ENCODE results near the gene CLCN1. TPM values are rescaled to one million over a fixed set of nuclear protein-coding genes. Genes with fewer than 3 reads are reported as not detected.

The CLCN1 gene
- total and polyA plus RNA-seq, 10 donors, result 0.06 to 0.54 (median 0.08) TPM; not detected in 3

DNA sequence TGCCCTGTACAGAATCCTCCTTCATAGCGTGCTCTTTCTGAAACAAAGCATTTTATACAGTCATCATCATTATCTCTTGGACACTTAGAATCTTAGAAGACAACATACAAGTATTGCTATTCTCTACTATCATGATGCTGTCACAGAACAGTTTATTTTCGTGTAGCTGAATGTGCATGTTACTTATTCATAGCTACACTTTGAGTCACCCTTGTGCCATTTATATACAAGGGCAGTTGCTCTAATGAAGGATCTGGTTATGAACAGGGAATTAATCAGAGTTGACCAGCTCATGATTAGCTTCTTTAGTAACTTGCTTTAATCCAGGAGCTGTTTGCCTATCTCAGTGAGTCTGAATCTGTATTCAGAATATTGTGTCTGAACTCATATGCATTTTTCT, 16.6 kb upstream of the CLCN1 start:
- WGBS, 5 donors, result 86 to 94% (median 92%) methylated on average over 2 of the region's 2 CpGs
- no peak overlapping the region for H3K27ac ChIP-seq
- DNase-seq, result no peak
- H3K4me1 ChIP-seq, result peaks cover 0 to 63% (median 30%) of the 10 kb centered on the region in 6 donors
- no peaks in the 10 kb centered on the region for H3K9me3 ChIP-seq
- no peaks in the 10 kb centered on the region for H3K27me3 ChIP-seq (replicated peaks in 1 of 7)
- peaks cover 4 to 100% (median 83%) of the 10 kb centered on the region in 6 donors for H3K36me3 ChIP-seq
- intact Hi-C loops (cut with DNase I; ENCODE audit: low total_unique reads), result no loop called here
- H3K4me3 ChIP-seq, result no peak overlapping the region
- TF ChIP-seq POLR2AphosphoS5 (IDR thresholded peaks at IDR 0.05) (no peak), POLR2A (IDR thresholded peaks at IDR 0.05) (no peak)
- TF ChIP-seq, protein P1, sequence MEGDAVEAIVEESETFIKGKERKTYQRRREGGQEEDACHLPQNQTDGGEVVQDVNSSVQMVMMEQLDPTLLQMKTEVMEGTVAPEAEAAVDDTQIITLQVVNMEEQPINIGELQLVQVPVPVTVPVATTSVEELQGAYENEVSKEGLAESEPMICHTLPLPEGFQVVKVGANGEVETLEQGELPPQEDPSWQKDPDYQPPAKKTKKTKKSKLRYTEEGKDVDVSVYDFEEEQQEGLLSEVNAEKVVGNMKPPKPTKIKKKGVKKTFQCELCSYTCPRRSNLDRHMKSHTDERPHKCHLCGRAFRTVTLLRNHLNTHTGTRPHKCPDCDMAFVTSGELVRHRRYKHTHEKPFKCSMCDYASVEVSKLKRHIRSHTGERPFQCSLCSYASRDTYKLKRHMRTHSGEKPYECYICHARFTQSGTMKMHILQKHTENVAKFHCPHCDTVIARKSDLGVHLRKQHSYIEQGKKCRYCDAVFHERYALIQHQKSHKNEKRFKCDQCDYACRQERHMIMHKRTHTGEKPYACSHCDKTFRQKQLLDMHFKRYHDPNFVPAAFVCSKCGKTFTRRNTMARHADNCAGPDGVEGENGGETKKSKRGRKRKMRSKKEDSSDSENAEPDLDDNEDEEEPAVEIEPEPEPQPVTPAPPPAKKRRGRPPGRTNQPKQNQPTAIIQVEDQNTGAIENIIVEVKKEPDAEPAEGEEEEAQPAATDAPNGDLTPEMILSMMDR (IDR thresholded peaks at IDR 0.05 in 8 of 11, conservative IDR thresholded peaks at IDR 0.05 in 3 of 11), result no peak

DNA sequence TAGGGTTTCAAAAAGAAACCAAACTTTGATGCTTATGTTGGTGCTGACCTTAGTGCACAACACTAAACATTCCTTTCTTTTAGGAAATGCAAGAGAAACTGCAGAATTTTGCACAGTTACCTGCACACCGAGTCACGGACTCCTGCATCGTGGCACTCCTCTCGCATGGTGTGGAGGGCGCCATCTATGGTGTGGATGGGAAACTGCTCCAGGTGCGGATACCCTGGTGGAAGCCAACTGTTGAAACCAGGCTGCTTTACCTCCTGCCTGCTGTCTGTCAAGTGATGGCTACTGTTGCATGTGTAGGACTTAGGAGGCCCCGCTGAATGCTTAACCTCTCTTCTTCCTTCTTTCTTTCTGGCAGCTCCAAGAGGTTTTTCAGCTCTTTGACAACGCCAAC, 16.1 kb upstream of the CLCN1 start:
- Histone ChIP-seq H3K4me1 (peaks cover 0 to 63% (median 30%) of the 10 kb centered on the region in 6 donors), H3K27me3 (replicated peaks in 1 of 7) (no peaks in the 10 kb centered on the region), H3K9me3 (no peaks in the 10 kb centered on the region), H3K36me3 (peaks cover 6 to 100% (median 83%) of the 10 kb centered on the region in 6 donors), H3K4me3 (no peak overlapping the region), H3K27ac (peak overlapping the region in 5 of 8 donors; percentile 11 to 84 (median 75))
- 65 to 84% (median 77%) methylated on average over 8 of the region's 8 CpGs for WGBS, 5 donors
- no peak for DNase-seq
- intact Hi-C loops (cut with DNase I; ENCODE audit: low total_unique reads), result loop anchor here (5.0 kb wide), 1 partner anchor 58 kb away; no protein-coding TSS in a partner anchor
- TF ChIP-seq POLR2A (IDR thresholded peaks at IDR 0.05) (no peak), POLR2AphosphoS5 (IDR thresholded peaks at IDR 0.05) (peak in 1 of 3 donors; percentile 6)
- TF ChIP-seq, protein P1 (IDR thresholded peaks at IDR 0.05 in 8 of 11, conservative IDR thresholded peaks at IDR 0.05 in 3 of 11), result peak in 10 of 11 experiments; percentile 21 to 75 (median 60)

DNA sequence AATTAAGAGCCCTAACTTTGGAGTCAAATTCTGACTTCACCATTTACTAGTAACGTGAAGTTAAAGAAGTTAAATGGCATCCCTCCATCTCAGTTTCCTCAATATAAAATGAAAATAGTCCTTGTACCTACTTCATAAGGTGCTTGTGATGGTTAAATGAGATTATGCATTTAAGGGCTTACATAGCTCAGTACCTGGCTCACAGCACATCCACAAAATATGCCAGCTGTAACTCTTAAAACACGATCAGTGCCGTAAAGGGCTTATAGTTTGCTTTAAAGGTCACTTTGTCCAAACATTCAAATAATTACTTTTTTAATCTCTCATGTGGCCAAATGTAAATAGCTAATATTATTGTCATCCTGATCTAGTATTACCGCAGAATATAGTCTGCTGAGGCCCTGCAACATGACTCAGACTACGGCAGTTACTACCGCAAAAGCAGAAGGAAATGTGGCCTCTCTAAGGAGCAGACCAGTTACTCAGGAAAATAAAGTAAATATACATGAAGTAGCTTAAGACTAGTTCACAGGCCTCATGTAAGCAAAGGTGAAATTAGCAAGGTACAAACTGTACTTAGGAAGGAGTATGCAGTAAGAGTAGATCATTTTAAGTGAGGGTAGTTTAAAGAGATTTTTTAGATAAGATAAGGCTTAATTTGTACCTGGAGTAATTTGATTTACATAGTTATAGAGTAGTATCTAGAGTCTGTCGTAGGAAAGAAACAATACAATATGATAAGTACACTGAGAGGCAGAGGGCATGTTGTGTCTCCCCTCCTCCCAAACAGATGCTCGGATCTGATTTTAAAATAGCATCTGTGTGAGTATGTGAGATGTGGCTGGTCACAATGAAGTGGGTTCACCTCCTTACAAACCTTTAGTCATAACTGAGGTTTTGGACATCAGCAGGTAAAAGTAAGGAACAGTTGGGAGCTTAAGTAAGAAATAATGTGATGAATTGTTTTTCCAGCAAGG, 14.7 kb upstream of the CLCN1 start:
- H3K36me3 ChIP-seq, result peaks cover 6 to 100% (median 85%) of the 10 kb centered on the region in 6 donors

More for the DNA sequence above, 14.7 kb upstream of the CLCN1 start:
- Histone ChIP-seq H3K4me3 (peak overlapping the region in 1 of 8 donors; percentile 1), H3K9me3 (no peaks in the 10 kb centered on the region), H3K27me3 (replicated peaks in 1 of 7) (no peaks in the 10 kb centered on the region), H3K27ac (peak overlapping the region in 6 of 8 donors; percentile 18 to 84 (median 72)), H3K4me1 (peaks cover 0 to 61% (median 23%) of the 10 kb centered on the region in 6 donors)
- WGBS, 5 donors, result 43 to 64% (median 52%) methylated on average over 8 of the region's 8 CpGs
- intact Hi-C loops (cut with DNase I; ENCODE audit: low total_unique reads), result loop anchor here (5.0 kb wide), 1 partner anchor 59 kb away; no protein-coding TSS in a partner anchor
- TF ChIP-seq POLR2AphosphoS5 (IDR thresholded peaks at IDR 0.05) (no peak), POLR2A (IDR thresholded peaks at IDR 0.05) (no peak)
- TF ChIP-seq, protein P1 (IDR thresholded peaks at IDR 0.05 in 8 of 11, conservative IDR thresholded peaks at IDR 0.05 in 3 of 11), result no peak
- DNase-seq, result no peak
